Colon (tissue), 2 donors: ENCODE measurements around the gene EPC1.

Source experiments
- FAIRE-seq: peaks from 2 replicates; lab custom pipeline; 2012; peaks lifted over from hg19 to GRCh38; lab: Jason Lieb, UNC
- donor health status: control.
- donor health status: control.

The EPC1 gene

DNA sequence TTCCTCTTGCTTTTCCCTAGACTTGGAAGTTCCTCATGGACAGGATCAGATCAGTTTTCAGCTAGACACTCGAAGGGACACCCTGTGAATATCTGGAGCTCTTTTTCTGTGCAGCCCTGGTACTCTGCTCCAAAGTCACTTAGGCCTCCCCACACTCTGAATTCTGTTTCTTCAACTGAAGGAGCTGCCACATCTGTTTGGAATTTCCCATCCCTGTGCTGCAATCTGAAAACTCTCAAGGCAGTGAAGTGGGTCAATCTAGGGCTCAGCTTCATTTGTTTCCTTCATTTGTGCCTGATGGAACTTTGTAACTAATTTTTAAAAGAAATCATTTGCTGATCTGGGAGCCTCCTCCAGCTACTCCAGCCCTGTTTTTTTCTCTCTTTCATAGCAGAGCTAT lies 9.6 kb downstream of the EPC1 start:
- no peak for FAIRE-seq

DNA sequence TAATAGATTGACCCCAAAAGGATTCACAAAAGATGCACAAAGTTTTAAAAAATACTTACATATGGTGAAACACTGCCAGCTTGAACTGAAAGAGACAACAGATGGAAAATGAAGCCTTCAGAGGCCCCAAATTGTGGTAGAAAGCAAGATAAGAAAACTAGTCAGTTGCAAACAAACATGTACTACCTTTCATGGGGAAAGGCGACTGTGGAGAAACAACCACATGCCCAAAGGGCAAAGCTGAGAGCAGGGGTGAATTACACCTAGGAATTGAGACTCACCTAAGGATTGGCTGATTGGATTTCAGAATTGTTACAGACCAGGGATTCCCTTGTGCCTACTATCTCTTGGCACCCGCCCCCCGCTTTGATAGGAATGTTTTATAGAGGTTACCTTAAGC lies 13.1 kb downstream of the EPC1 start:
- FAIRE-seq = no peak

DNA sequence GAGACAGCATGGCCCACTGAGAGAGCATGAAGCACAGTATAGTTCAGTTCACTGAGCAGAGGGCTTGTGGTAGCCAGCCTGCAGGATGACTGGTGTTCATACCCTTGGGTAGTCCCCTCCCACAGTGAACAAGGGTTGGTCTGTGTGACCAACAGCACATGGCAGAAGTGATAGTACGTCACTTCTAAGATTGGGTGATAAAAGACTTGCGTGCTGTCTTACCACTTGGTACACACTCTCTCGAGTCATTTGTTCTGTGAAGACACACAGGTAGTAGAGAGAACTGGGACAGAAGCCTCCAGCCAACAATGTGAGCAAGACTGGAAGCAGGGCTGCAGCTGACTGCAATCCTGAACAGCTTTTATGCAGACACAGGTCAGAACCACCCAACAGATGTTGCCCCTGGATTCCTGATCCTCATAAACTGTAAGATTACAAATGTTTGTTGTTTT lies 14.6 kb downstream of the EPC1 start:
- FAIRE-seq = no peak

DNA sequence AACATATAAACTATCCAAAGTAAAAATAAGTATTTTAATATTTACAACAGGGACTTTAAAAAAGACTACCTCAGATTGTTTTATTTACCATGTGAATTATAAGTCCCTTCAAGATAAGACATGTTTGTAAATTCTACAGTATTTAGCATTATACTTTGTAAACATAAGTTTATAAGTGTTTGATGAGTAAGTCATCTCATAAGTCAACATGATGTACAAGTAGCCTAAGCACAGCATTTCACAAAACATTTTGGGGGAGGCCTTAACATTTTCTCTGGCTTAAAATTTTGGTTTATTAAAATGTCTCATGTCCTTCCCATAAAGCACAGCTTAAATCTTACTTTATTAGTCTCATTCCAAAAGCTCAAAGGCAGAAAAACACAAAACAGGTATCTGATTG lies 15.4 kb downstream of the EPC1 start:
- FAIRE-seq = no peak

DNA sequence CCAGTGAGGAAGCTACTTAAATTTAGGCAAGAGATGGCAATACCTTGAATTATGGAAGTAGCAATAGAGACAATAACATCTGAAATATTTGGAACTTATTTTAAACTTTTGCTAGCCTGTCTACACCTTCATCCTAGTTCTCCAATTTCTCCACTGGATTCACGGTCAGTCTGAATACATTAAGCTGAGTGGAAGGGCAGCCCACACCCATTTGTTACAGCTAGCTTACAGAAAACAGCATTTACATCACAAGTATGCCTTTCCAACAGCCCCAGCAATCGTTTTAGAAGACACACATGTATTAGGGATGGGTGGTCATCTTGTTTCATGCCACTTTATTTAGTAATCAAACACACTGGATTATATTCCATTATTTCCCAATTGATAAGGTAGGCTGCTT lies 16.7 kb downstream of the EPC1 start:
- no peak for FAIRE-seq

DNA sequence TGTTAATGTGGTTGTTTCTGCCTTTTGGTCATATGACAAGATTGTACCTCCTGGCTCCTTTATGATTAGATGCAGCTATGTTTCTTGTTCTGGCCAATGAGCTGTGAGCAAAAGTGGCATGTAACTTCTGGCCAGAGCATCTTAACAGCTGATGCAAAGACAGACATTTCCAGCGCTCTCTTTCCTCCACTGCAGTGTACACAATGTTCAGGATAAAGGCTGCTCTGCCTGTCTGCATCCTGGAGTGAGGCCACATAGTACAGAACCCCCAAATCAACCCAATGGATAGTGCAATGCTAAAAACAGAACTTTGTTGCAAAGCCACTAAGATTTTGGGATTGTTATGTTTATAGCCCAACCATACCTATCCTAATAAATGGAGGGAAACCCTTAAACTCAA lies 17.9 kb downstream of the EPC1 start:
- FAIRE-seq = no peak

DNA sequence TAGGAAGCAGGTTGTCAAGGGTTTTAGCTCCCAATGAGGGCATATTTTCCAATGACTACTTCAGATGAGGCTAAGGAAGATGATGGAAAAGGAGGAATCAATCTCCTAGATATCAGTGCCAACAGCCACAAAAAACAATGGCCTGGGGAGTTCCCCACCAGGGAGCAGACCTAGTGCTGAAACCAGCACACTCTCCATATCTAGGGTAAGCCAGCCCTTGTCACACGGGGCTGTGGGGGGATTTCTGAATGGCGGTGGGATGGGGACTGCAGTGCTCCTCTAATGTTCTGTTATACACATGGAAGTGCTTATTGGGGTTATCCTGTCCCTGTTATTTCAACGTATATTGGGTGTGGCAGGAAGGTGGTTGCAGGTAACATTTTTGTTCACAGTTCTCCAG lies 18.5 kb downstream of the EPC1 start:
- FAIRE-seq = no peak

DNA sequence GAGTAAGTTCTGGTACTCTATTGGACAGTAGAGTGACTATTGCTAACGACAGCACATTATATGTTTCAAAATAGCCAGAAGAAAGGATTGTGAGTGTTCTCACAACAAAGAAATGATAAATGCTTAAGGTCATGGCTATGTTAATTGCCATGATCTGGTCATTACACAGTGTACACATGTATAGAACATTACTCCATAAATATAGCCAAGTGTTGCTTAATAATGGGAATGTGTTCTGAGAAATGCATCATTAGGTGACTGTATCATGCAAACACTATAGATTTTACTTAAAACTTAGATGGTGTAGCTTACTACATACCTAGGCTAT lies 19.6 kb downstream of the EPC1 start:
- no peak for FAIRE-seq

DNA sequence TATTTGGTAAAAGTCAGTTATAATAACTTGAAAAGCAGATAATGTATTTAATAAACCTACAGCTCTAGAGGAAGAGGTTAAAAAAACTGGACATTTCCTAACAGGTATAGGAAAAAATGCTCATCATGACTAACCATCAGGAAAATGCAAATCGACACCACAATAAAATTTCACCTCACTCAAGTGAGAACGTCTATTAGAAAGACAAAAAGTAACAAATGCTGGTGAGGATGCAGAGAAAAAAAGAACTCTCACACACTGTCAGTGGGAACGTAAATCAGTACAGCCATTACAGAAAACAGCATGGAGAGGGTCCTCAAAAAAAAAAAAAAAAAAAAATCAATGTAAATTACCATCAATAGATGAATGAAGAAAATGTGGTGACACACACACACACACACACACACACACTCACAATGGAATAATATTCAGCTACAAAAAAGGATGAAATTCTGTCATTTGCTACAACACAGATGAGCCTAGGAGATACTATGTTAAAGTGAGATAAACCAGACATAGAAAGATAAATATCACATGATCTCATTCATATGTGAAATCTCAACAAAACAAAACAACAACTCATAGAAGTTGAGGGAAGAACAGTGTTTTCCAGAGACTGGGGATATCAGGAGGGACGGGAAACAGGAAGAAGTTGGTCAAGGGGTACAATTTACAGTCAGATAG lies 20.1 kb downstream of the EPC1 start:
- FAIRE-seq = no peak

DNA sequence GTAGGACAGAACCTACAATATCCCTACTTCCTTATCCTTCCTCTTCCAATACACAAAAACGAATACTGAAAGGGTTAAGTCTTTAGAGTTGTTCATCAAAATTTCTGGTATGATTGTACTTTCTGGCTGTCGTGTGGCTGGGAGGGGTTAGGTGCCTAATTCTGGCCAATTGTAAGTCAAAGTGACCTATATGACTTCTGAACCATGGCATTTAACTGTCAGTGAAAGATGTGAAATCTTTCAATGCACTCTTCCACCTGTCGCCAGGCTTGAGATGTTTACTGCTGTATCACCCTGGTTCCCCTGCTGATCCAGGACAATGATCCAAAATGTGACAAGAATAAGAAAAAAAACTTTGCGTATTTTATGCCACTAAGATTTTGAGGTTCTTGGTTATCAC lies 20.8 kb downstream of the EPC1 start:
- no peak for FAIRE-seq

DNA sequence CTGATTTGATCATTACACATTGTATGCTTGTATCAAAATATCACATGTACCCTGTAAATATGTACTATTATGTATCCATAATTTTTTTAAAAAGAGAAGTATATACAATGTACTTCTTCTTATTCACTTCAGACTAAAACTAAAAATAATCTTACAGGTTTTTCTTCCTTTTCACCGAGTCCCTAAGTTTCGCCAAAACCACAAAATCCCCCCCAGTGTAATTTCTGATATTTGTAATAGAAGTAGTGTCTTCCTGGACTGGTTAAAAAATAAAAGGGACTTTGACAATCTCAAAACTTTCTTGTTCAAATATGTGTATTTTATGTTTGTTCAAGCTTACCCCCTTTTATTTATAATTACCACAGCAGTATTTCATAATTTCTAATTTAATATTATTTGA lies 23.9 kb downstream of the EPC1 start:
- FAIRE-seq = no peak

DNA sequence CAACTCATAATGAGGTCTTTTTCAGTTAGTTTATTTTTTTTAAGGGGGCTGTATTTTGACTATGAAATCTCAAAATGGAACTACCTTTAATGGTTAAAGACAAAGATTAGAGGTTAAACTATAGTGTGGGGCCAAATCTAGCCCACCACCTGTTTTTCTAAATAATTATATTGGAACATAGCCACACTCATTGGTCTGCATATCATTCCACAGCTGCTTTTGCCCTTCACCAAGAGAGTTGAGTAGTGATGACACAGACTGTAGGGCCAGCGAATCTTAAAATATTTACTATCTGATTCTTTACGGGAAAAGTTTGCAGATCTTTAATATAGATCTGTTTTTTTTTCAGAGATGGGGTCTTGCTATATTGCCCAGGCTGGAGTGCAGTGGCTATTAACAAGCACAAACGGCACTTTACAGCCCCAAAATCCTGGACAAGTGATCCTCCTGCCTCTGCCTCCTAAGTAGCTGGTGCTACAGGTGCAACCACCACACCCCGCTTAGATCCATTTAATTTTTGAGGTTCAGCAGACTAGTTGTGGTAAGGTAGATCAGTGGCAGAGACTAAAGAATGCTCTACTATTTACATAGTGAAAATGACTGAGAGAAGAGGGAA lies 25.8 kb downstream of the EPC1 start:
- FAIRE-seq = no peak

DNA sequence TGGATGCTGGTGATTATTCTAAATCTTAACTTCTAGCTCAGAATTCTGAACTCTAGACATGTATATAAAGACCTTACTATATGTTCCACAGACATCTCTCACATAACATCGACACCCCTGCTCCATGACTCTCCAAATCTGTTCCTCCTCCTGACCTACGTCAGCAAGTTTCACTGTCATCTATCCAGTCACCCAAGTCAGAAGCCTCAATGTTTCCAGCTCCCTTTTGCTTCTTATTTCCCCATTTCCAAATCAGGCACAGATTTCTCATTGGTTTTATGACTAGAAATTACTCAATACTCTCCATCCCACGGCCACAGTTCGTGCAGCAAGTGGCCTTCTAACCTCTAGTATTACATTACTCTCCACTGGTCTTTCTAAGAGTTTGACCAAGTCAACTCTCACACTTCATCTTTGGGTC lies 28.5 kb downstream of the EPC1 start:
- FAIRE-seq = no peak

DNA sequence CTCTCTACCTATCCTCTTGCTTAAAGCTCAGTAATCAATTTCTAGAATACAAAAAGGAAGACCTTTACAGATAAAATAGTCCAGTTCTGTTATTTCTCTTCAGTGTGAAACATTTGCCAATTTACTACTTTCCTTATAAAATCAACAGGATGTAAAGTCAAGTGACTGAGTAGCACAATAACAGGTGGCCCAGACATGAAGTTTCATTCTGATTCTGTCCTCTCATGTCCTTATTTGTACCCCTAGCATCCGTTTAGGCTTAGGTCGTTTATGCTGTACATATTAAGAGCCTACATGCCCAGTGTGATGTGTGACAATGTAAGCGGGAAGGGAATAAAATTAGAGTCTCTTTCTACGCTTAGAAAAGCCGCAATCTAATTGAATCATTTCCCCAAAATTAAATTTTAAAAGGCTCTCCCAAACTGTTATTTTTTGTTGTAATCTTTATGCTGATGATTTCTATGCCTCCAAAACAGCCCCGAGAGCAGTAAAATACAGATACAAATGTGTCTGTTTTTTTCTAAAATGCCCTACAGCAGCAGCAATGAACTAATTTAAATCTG lies 29.1 kb downstream of the EPC1 start:
- no peak for FAIRE-seq

DNA sequence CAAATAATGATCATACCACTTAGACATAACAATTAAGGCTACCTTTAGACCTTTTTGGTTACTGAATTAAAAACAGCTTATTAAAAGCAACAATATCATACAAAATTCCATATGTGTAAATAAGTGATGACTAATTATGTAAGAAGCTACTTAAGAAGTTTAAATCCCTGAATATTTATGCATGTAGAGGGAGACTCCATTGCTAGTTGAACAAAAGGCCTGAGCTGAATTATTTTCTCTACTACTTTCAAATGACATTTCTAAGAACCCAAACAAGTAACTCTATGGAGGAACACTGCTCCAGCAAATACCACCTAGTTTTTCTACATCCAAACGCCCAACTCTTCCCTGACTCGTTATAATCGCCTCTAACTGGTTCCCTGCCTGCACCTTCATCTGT lies 31.5 kb downstream of the EPC1 start:
- no peak for FAIRE-seq

DNA sequence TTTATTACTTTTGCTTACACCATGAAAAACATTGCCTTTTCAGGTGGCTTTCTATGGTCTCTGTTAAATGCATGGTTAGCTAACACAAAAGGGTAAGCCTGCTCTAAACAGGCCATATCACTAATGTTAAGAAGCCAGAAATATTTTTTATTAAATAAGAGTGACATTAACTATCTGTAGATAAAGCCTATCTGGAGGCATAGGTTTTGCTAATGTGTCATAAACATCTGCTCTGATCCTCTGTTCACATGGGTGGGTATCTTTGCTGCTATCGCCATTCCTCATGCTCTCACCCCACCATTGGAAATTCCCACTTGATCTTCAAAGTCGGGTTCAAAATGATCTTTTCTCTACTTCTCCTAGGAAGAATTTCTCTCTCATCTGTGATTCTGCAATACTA lies 32.4 kb downstream of the EPC1 start:
- no peak for FAIRE-seq

DNA sequence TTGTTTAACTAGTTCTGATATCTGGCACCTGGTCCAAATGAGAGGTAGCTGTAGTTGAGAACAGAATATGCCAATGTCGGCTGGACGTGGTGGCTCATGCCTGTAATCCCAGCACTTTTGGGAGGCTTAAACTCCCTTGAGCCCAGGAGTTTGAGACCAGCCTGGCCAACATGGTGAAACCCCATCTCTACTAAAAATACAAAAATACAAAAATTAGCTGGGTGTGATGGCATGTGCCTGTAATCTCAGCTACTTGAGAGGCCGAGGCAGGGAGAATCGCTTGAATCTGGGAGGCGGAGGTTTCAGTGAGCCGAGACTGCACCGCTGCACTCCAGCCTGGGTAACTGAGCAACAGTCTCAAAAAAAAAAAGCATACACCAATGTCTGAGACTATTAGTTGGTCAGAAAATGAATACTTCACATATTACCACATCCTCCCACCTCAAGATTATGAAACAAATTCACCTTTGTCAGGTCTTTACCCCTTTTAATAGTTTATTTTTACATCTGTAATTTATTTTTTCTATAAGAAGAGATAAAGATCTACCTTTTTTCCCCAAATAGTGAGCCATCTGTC lies 38.8 kb downstream of the EPC1 start:
- FAIRE-seq = no peak

DNA sequence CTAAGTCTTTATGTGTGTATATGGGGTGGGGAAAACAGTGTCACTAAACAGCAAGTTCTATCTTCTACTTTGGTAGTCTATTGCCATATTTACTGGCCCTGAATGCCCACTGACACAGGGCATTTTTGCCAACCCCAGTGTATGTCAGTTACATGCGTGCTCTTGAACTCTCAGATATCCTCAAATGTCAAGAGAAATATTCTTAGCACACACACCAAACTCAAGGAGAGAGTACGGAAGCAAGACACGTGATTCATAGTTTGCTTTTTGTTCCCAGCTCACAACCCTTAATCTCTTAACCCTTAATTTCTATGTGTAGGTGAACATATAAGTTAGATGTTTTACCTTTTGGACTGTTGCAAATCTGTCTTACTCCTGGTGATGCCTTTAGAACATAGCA lies 39.3 kb downstream of the EPC1 start:
- FAIRE-seq = no peak

DNA sequence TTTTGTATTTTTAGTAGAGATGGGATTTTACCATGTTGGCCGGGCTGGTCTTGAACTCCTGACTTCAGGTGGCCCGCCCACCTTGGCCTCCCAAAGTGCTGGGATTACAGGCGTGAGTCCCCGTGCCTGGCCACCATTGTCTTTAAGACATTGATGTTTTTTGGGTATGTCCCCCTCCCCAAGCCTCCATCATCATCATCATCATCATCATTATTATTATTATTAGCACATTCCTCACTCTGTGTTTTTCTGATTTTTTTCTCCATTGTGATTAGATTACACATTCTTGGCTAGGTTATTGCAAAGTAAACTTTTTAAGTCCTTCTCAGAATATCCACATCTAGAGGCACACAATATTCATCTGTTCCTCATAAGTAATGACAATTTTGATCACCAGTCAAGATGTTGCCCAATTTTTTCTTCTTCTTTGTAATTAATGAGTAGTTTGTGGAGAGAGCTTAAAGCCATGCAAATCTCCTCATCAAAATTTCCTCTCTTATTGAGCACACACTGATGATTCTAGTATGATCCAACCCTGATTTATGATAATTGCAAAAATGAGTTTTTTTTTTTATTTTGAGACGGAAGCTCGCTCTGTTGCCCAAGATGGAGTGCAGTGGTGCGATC lies 47.5 kb downstream of the EPC1 start:
- FAIRE-seq = no peak

DNA sequence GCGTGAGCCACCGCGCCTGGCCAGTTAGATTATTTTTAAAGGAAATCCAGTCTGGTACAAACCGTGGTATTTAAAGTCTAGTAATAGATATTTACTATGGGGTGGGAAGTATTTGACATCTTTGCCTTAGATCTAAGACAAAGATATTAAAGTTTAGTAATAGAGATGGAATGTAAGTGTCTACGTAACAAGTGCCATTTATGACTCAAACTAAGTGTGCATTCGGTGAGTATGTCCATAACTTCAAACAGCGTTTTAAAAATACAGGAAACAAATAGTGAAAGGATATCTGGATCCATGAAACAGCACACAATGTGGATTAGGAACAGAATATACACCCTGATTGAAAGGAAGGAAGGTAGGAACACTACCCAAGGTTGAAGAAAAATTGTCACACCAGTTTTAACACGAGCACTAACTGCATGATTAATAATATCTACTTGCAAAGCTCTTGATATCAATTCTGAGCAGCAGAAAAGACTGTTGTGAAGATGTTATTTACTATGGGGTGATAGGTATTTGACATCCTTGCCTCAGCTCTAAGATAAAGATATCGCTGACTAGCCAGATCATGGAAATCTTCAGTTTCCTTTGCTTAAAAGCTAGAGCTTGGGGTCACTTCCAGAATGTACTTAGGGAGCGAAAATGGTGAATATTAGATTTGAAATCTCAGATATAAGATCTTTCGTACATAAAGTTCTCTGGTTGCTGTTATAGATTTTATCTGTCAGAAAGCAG lies 48.7 kb downstream of the EPC1 start:
- FAIRE-seq = no peak

DNA sequence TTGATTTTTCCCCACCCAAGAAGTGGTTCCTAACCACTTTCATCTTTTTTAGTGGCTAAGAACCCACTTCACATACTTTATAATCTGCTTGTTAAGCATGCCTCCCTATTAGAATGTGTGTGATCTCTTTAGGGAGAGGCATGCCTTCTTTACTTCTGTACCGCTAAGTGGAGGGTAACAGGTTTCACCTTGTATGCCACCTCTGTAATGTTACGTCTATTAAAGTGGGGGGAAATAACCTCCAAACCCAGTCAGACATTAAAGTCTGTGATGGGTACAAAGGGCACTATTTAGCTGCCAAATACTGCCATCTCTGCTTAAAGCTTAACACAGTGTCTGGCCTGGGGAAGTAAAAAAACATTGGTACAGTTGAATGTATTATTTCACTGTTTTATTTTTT lies 51.9 kb downstream of the EPC1 start:
- FAIRE-seq = no peak

DNA sequence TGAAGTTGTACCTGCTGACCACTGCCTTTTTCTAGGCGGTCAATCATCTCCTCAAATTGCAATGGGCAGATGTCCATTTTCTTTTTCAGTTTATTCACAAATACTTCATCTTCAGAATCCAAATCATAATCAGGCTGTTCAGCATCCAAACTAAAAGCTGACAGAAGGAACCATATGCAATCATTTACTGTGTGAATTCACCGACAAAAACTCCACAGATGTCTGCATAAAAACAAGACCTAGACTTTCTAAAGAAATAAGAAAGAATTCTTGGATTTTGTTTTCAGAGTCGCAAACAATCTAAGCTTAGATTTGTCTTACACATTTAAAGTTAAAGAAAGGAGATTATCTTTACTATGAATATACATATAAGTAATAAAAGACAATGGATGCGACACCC lies 53.4 kb downstream of the EPC1 start:
- FAIRE-seq = no peak

DNA sequence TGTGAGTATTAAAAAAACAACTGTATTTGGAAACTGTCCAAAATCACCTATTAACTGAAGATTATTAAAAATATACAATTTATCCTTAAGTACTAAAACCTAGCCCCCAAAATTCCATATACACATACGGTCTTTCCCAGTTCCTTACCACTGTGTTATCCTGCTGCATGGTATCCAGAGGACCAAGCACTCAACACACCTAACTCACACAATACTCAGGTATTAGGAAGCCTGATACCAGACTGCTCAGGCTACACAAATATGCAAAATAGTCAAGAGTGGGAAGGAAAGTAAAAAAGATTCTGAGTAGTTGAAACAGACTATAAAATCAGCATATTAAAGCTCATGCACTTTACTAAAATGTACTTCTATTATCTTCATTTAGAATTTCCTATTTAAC lies 67.2 kb downstream of the EPC1 start:
- no peak for FAIRE-seq
